Ishikawa (cell line): ENCODE results near the gene TSHZ3.

Source experiments
- CEBPB ChIP-seq: IDR thresholded peaks from 2 replicates; pipeline ENCODE4 v1.6.1; 2012
- CREB1 ChIP-seq: IDR thresholded peaks from 2 replicates; pipeline ENCODE4 v1.6.1; 2012; ENCODE audit warnings: low read depth
- EGR1 ChIP-seq: IDR thresholded peaks from 2 replicates; pipeline ENCODE4 v1.6.1; 2012
- EP300 ChIP-seq: IDR thresholded peaks from 2 replicates; pipeline ENCODE4 v1.6.1; 2012; ENCODE audit warnings: borderline replicate concordance
- FOXM1 ChIP-seq: IDR thresholded peaks from 2 replicates; pipeline ENCODE4 v1.6.1; 2012; ENCODE audit warnings: low read depth, borderline replicate concordance
- MAX ChIP-seq: IDR thresholded peaks from 2 replicates; pipeline ENCODE4 v1.6.1; 2012
- NFIC ChIP-seq: IDR thresholded peaks from 2 replicates; pipeline ENCODE4 v1.6.1; 2012
- RAD21 ChIP-seq: IDR thresholded peaks from 2 replicates; pipeline ENCODE4 v1.6.1; 2012; ENCODE audit warnings: low read depth
- REST ChIP-seq: IDR thresholded peaks from 2 replicates; pipeline ENCODE4 v1.6.1; 2012; ENCODE audit warnings: low read depth, mild to moderate bottlenecking
- TAF1 ChIP-seq: IDR thresholded peaks from 2 replicates; pipeline ENCODE4 v1.6.1; 2012; ENCODE audit warnings: low read depth, mild to moderate bottlenecking
- TCF12 ChIP-seq: IDR thresholded peaks from 2 replicates; pipeline ENCODE4 v1.6.1; 2012; ENCODE audit warnings: low read depth
- TEAD4 ChIP-seq: IDR thresholded peaks from 2 replicates; pipeline ENCODE4 v1.6.1; 2012
- USF1 ChIP-seq: IDR thresholded peaks from 2 replicates; pipeline ENCODE4 v1.6.1; 2012
- YY1 ChIP-seq: IDR thresholded peaks from 2 replicates; pipeline ENCODE4 v1.6.1; 2012; ENCODE audit warnings: low read depth
- ZBTB7A ChIP-seq: IDR thresholded peaks from 2 replicates; pipeline ENCODE4 v1.6.1; 2012; ENCODE audit warnings: low read depth

The TSHZ3 gene

GRCh38 chr19:31338069-31338776 is 11.0 kb downstream of the TSHZ3 start:
- no peak for TF ChIP-seq ZBTB7A
- TF ChIP-seq RAD21: no peak
- no peak for TF ChIP-seq EGR1
- no peak for TF ChIP-seq TEAD4
- no peak for TF ChIP-seq NFIC
- TF ChIP-seq YY1: no peak
- TF ChIP-seq TCF12: no peak
- TF ChIP-seq REST: no peak
- TF ChIP-seq CEBPB: no peak
- TF ChIP-seq EP300: no peak
- no peak for TF ChIP-seq USF1
- no peak for TF ChIP-seq MAX
- no peak for TF ChIP-seq CREB1
- no peak for TF ChIP-seq TAF1

- TF ChIP-seq REST (no peak), MAX (no peak), EGR1 (no peak), RAD21 (no peak), FOXM1 (no peak), CEBPB (no peak), YY1 (no peak), TCF12 (no peak), CREB1 (no peak), TAF1 (no peak), ZBTB7A (no peak), USF1 (no peak), TEAD4 (no peak), EP300 (no peak), NFIC (no peak)
Measured at GRCh38 chr19:31337008-31337914, 12.0 kb downstream of the TSHZ3 start.

- TF ChIP-seq TEAD4: no peak
- TF ChIP-seq CEBPB: no peak
- TF ChIP-seq TCF12: no peak
- no peak for TF ChIP-seq USF1
- TF ChIP-seq FOXM1: no peak
- TF ChIP-seq REST: no peak
- no peak for TF ChIP-seq EGR1
- no peak for TF ChIP-seq YY1
- no peak for TF ChIP-seq ZBTB7A
- no peak for TF ChIP-seq RAD21
- TF ChIP-seq TAF1: no peak
- TF ChIP-seq MAX: no peak
- TF ChIP-seq CREB1: no peak
- TF ChIP-seq NFIC: no peak
- no peak for TF ChIP-seq EP300
Measured at GRCh38 chr19:31335716-31336115, 13.5 kb downstream of the TSHZ3 start.
